GM19099 (cell line): ENCODE data around the gene TTC9.
A peak's percentile ranks its signal among the peaks of the same experiment; 100 is the strongest.

Source experiments
- POLR2A ChIP-seq: IDR thresholded peaks from 3 replicates; pipeline ENCODE4 v1.6.1; 2011; ENCODE audit warnings: low read depth; ENCODE audit not compliant: insufficient read length; ENCODE audit errors: extremely low read depth

The TTC9 gene

GRCh38 chr14:70641548-70642302 is at the start of gene TTC9:
TSS of gene TTC9 (plus strand) at chr14:70641916. CDS start at chr14:70642130, 214 bp downstream.
- TF ChIP-seq POLR2A, result no peak

GRCh38 chr14:70594461-70594860 is 47.3 kb upstream of the TTC9 start:
- no peak for TF ChIP-seq POLR2A

- TF ChIP-seq POLR2A, result no peak
Observed at GRCh38 chr14:70595443-70596185, 46.1 kb upstream of the TTC9 start.

- TF ChIP-seq POLR2A, result no peak
Observed at GRCh38 chr14:70597731-70598130, 44.0 kb upstream of the TTC9 start.

- TF ChIP-seq POLR2A, result no peak
Observed at GRCh38 chr14:70599345-70599744, 42.4 kb upstream of the TTC9 start.

GRCh38 chr14:70600382-70601157 is 41.1 kb upstream of the TTC9 start, which contains the start of gene MED6:
TSS of gene MED6 (minus strand) at chr14:70600655. CDS start at chr14:70600637, 18 bp downstream.
- TF ChIP-seq POLR2A, result peak; percentile 51

GRCh38 chr14:70601162-70601561 is 40.6 kb upstream of the TTC9 start:
- TF ChIP-seq POLR2A, result no peak

- no peak for TF ChIP-seq POLR2A
Observed at GRCh38 chr14:70602254-70602653, 39.5 kb upstream of the TTC9 start.

- TF ChIP-seq POLR2A, result no peak
Observed at GRCh38 chr14:70611216-70611615, 30.5 kb upstream of the TTC9 start.

GRCh38 chr14:70616646-70617045 is 25.1 kb upstream of the TTC9 start:
- no peak for TF ChIP-seq POLR2A

- no peak for TF ChIP-seq POLR2A
Observed at GRCh38 chr14:70618314-70618713, 23.4 kb upstream of the TTC9 start.

GRCh38 chr14:70619708-70620107 is 22.0 kb upstream of the TTC9 start:
- TF ChIP-seq POLR2A, result no peak

- no peak for TF ChIP-seq POLR2A
Observed at GRCh38 chr14:70622111-70622712, 19.5 kb upstream of the TTC9 start.

- TF ChIP-seq POLR2A, result no peak
Observed at GRCh38 chr14:70624972-70625371, 16.7 kb upstream of the TTC9 start.

GRCh38 chr14:70631948-70632347 is 9.8 kb upstream of the TTC9 start:
- TF ChIP-seq POLR2A, result no peak

GRCh38 chr14:70635971-70636595 is 5.6 kb upstream of the TTC9 start:
- TF ChIP-seq POLR2A, result no peak
